ENCODE measurements around the gene MCU. TPM values are rescaled to one million over a fixed set of nuclear protein-coding genes. Genes with fewer than 3 reads are reported as not detected.
"Not testable (repeated sequence)": the region's sequence is repeated elsewhere in the genome, so short reads cannot be mapped to it uniquely, and the experiment has no call there.

Gene MCU
- polyA plus RNA-seq, 6 donors from 2014 or later = 6.0 to 14.9 (median 10.2) TPM

GRCh38 chr10:72663971-72664370 lies 28.0 kb upstream of the MCU start:
- no peak for ATAC-seq (ENCODE audit: low read depth in 2 of 2)
- H3K36me3 Mint-ChIP-seq = no peaks in the 10 kb centered on the region

GRCh38 chr10:72665925-72666324 lies 26.0 kb upstream of the MCU start:
- no peaks in the 10 kb centered on the region for H3K9me3 Mint-ChIP-seq
- H3K36me3 Mint-ChIP-seq = no peaks in the 10 kb centered on the region
- ATAC-seq (ENCODE audit: low read depth in 2 of 2) = no peak
- no peaks in the 10 kb centered on the region for H3K4me1 Mint-ChIP-seq
- H3K27ac Mint-ChIP-seq = peak overlapping the region in 1 of 6 donors; percentile 39
- H3K27me3 Mint-ChIP-seq = peaks cover 0 to 6% (median 5%) of the 10 kb centered on the region in 3 donors
- H3K4me3 Mint-ChIP-seq = no peak overlapping the region
- no peak for DNase-seq

More at GRCh38 chr10:72663971-72664370, 28.0 kb upstream of the MCU start:
- Mint-ChIP-seq H3K27me3 (peaks cover 8 to 12% (median 8%) of the 10 kb centered on the region in 3 donors), H3K4me1 (no peaks in the 10 kb centered on the region), H3K9me3 (peaks cover 0 to 5% (median 0%) of the 10 kb centered on the region in 7 donors), H3K4me3 (no peak overlapping the region), H3K27ac (no peak overlapping the region)
- no peak for DNase-seq

- peaks cover 0 to 4% of the 10 kb centered on the region in 2 donors for H3K36me3 Mint-ChIP-seq
- no peak for ATAC-seq (ENCODE audit: low read depth in 2 of 2)
- no peaks in the 10 kb centered on the region for H3K9me3 Mint-ChIP-seq
- DNase-seq = no peak
- no peak overlapping the region for H3K4me3 Mint-ChIP-seq
- no peaks in the 10 kb centered on the region for H3K4me1 Mint-ChIP-seq
- peaks cover 0 to 6% (median 5%) of the 10 kb centered on the region in 3 donors for H3K27me3 Mint-ChIP-seq
- peak overlapping the region in 1 of 6 donors; percentile 32 for H3K27ac Mint-ChIP-seq
Observed at GRCh38 chr10:72667207-72667864, 24.6 kb upstream of the MCU start.

- Mint-ChIP-seq H3K4me3 (no peak overlapping the region), H3K36me3 (peaks cover 0 to 4% of the 10 kb centered on the region in 2 donors), H3K27me3 (peaks cover 0 to 2% (median 1%) of the 10 kb centered on the region in 3 donors), H3K4me1 (no peaks in the 10 kb centered on the region), H3K27ac (no peak overlapping the region), H3K9me3 (peaks cover 0 to 2% (median 0%) of the 10 kb centered on the region in 7 donors)
- ATAC-seq (ENCODE audit: low read depth in 2 of 2) = no peak
- no peak for DNase-seq
Observed at GRCh38 chr10:72673280-72673679, 18.7 kb upstream of the MCU start.

- not testable (repeated sequence) for H3K27ac Mint-ChIP-seq; H3K9me3 Mint-ChIP-seq; DNase-seq; H3K4me1 Mint-ChIP-seq; H3K36me3 Mint-ChIP-seq; H3K27me3 Mint-ChIP-seq; ATAC-seq (ENCODE audit: low read depth in 2 of 2); H3K4me3 Mint-ChIP-seq
Observed at GRCh38 chr10:72674174-72674573, 17.8 kb upstream of the MCU start.

- peaks cover 0 to 1% (median 0%) of the 10 kb centered on the region in 7 donors for H3K9me3 Mint-ChIP-seq
- no peaks in the 10 kb centered on the region for H3K4me1 Mint-ChIP-seq
- DNase-seq (no peak), ATAC-seq (ENCODE audit: low read depth in 2 of 2) (no peak)
- H3K27ac Mint-ChIP-seq = no peak overlapping the region
- H3K4me3 Mint-ChIP-seq = no peak overlapping the region
- no peaks in the 10 kb centered on the region for H3K36me3 Mint-ChIP-seq
- H3K27me3 Mint-ChIP-seq = no peaks in the 10 kb centered on the region
Observed at GRCh38 chr10:72679838-72680241, 12.1 kb upstream of the MCU start.

- no peak overlapping the region for H3K27ac Mint-ChIP-seq
- no peaks in the 10 kb centered on the region for H3K9me3 Mint-ChIP-seq
- no peaks in the 10 kb centered on the region for H3K36me3 Mint-ChIP-seq
- peaks cover 0 to 3% (median 0%) of the 10 kb centered on the region in 3 donors for H3K27me3 Mint-ChIP-seq
- no peaks in the 10 kb centered on the region for H3K4me1 Mint-ChIP-seq
- no peak overlapping the region for H3K4me3 Mint-ChIP-seq
- no peak for ATAC-seq (ENCODE audit: low read depth in 2 of 2)
- DNase-seq = no peak
Observed at GRCh38 chr10:72682638-72683037, 9.3 kb upstream of the MCU start.

- ATAC-seq (ENCODE audit: low read depth in 2 of 2) (no peak), DNase-seq (no peak)
- H3K27me3 Mint-ChIP-seq = peaks cover 0 to 8% (median 0%) of the 10 kb centered on the region in 3 donors
- H3K36me3 Mint-ChIP-seq = no peaks in the 10 kb centered on the region
- H3K4me1 Mint-ChIP-seq = no peaks in the 10 kb centered on the region
- no peak overlapping the region for H3K27ac Mint-ChIP-seq
- H3K4me3 Mint-ChIP-seq = no peak overlapping the region
- H3K9me3 Mint-ChIP-seq = no peaks in the 10 kb centered on the region
Observed at GRCh38 chr10:72685264-72685921, 6.5 kb upstream of the MCU start.

GRCh38 chr10:72686430-72686829 lies 5.5 kb upstream of the MCU start:
- H3K4me3 Mint-ChIP-seq; H3K36me3 Mint-ChIP-seq; H3K9me3 Mint-ChIP-seq; H3K27me3 Mint-ChIP-seq; H3K4me1 Mint-ChIP-seq; DNase-seq; ATAC-seq (ENCODE audit: low read depth in 2 of 2): not testable (repeated sequence)
- peak overlapping the region in 2 of 6 donors; percentile 12 to 17 for H3K27ac Mint-ChIP-seq

GRCh38 chr10:72687035-72687434 lies 4.9 kb upstream of the MCU start:
- Mint-ChIP-seq H3K9me3 (no peaks in the 10 kb centered on the region), H3K4me3 (no peak overlapping the region), H3K27ac (peak overlapping the region in 1 of 6 donors; percentile 76), H3K27me3 (peaks cover 0 to 8% (median 0%) of the 10 kb centered on the region in 3 donors), H3K4me1 (peaks cover 0 to 8% (median 5%) of the 10 kb centered on the region in 3 donors), H3K36me3 (no peaks in the 10 kb centered on the region)
- DNase-seq = no peak
- ATAC-seq (ENCODE audit: low read depth in 2 of 2) = no peak

- Mint-ChIP-seq H3K27ac (no peak overlapping the region), H3K4me1 (peaks cover 7 to 13% (median 12%) of the 10 kb centered on the region in 3 donors), H3K27me3 (peaks cover 0 to 8% (median 0%) of the 10 kb centered on the region in 3 donors), H3K9me3 (no peaks in the 10 kb centered on the region), H3K4me3 (peak overlapping the region in 1 of 8 donors; percentile 62), H3K36me3 (no peaks in the 10 kb centered on the region)
- DNase-seq (no peak), ATAC-seq (ENCODE audit: low read depth in 2 of 2) (no peak)
Observed at GRCh38 chr10:72688208-72688651, 3.7 kb upstream of the MCU start.

- Mint-ChIP-seq H3K27ac (no peak overlapping the region), H3K27me3 (peaks cover 0 to 8% (median 0%) of the 10 kb centered on the region in 3 donors), H3K9me3 (no peaks in the 10 kb centered on the region), H3K4me3 (peak overlapping the region in 1 of 8 donors; percentile 84), H3K4me1 (peaks cover 19 to 26% (median 26%) of the 10 kb centered on the region in 3 donors), H3K36me3 (no peaks in the 10 kb centered on the region)
- DNase-seq (no peak), ATAC-seq (ENCODE audit: low read depth in 2 of 2) (no peak)
Observed at GRCh38 chr10:72689660-72690059, 2.3 kb upstream of the MCU start.

GRCh38 chr10:72690071-72690755 lies 1.7 kb upstream of the MCU start:
- Mint-ChIP-seq H3K9me3 (no peaks in the 10 kb centered on the region), H3K36me3 (no peaks in the 10 kb centered on the region), H3K27ac (peak overlapping the region in 2 of 6 donors; percentile 0 to 6), H3K27me3 (peaks cover 0 to 6% (median 0%) of the 10 kb centered on the region in 3 donors), H3K4me1 (peaks cover 24 to 32% (median 31%) of the 10 kb centered on the region in 3 donors), H3K4me3 (peak overlapping the region in 4 of 8 donors; percentile 3 to 84 (median 18))
- no peak for DNase-seq
- ATAC-seq (ENCODE audit: low read depth in 2 of 2) = no peak
